HepG2 (cell line): ENCODE measurements around the gene RARA. TPM values are rescaled to one million over a fixed set of nuclear protein-coding genes. Genes with fewer than 3 reads are reported as not detected.

Experiments
- CBFB ChIP-seq: sonication (generic); formaldehyde crosslinking; IDR thresholded peaks from 2 replicates; pipeline ENCODE4 v1.4.0; 2020; ENCODE audit warnings: missing genetic modification reagents
- CBX5 ChIP-seq: sonication (generic); formaldehyde crosslinking; IDR thresholded peaks from 2 replicates; pipeline ENCODE4 v1.4.0; 2020; ENCODE audit warnings: missing genetic modification reagents, borderline replicate concordance
- CHD2 ChIP-seq: IDR thresholded peaks from 2 replicates; pipeline ENCODE4 v1.6.1; 2011; ENCODE audit warnings: low read depth, low read length, improper control_type of control experiment
- ETV5 ChIP-seq: IDR thresholded peaks from 2 replicates; pipeline ENCODE4 v1.6.1; 2018; ENCODE audit warnings: missing biosample characterization, missing genetic modification reagents, inconsistent platforms, borderline replicate concordance
- GABPB1 ChIP-seq: IDR thresholded peaks from 2 replicates; pipeline ENCODE4 v1.6.1; 2016; ENCODE audit warnings: mild to moderate bottlenecking, missing genetic modification reagents, moderate library complexity, missing compliant biosample characterization
- HOXA5 ChIP-seq: sonication (generic); formaldehyde crosslinking; IDR thresholded peaks from 2 replicates; pipeline ENCODE4 v1.4.0; 2020; ENCODE audit warnings: missing genetic modification reagents
- HOXA7 ChIP-seq: sonication (generic); formaldehyde crosslinking; IDR thresholded peaks from 2 replicates; pipeline ENCODE4 v1.8.1; 2022; ENCODE audit warnings: mild to moderate bottlenecking, missing genetic modification reagents, moderate library complexity
- KAT8 ChIP-seq: IDR thresholded peaks from 2 replicates; pipeline ENCODE4 v1.6.1; 2016; ENCODE audit warnings: missing genetic modification reagents, missing compliant biosample characterization
- MEIS2 ChIP-seq: sonication (generic); formaldehyde crosslinking; IDR thresholded peaks from 2 replicates; pipeline ENCODE4 v1.9.0; 2021; ENCODE audit warnings: mild to moderate bottlenecking, missing genetic modification reagents
- POLR2AphosphoS2 ChIP-seq: IDR thresholded peaks from 2 replicates; pipeline ENCODE4 v1.6.1; 2011; ENCODE audit warnings: low read depth, low read length, improper control_type of control experiment
- SAP130 ChIP-seq: IDR thresholded peaks from 2 replicates; pipeline ENCODE4 v1.6.1; 2016; ENCODE audit warnings: low read depth
- SYNCRIP ChIP-seq: fragments of 200-400 bp; formaldehyde crosslinking; IDR thresholded peaks from 2 replicates; pipeline ENCODE4 v1.6.1; 2018; ENCODE audit warnings: mild to moderate bottlenecking, low read depth, low read length; ENCODE audit not compliant: insufficient read depth
- TRIM22 ChIP-seq: fragments of 450-650 bp; IDR thresholded peaks from 2 replicates; pipeline ENCODE4 v1.6.1; 2017
- ZNF160 ChIP-seq: sonication (generic); formaldehyde crosslinking; IDR thresholded peaks from 2 replicates; pipeline ENCODE4 v1.8.0; 2022; ENCODE audit warnings: mild to moderate bottlenecking, inconsistent platforms, missing genetic modification reagents
- ZNF280D ChIP-seq: sonication (generic); formaldehyde crosslinking; IDR thresholded peaks from 2 replicates; pipeline ENCODE4 v1.5.1; 2020; ENCODE audit warnings: mild to moderate bottlenecking, missing genetic modification reagents
- ZNF367 ChIP-seq: sonication (generic); formaldehyde crosslinking; IDR thresholded peaks from 2 replicates; pipeline ENCODE4 v1.4.0; 2020; ENCODE audit warnings: missing genetic modification reagents, borderline replicate concordance
- ZNF382 ChIP-seq: sonication (generic); formaldehyde crosslinking; IDR thresholded peaks from 2 replicates; pipeline ENCODE4 v1.5.0; 2020; ENCODE audit warnings: missing genetic modification reagents, mild to moderate bottlenecking, borderline replicate concordance
- polyA plus RNA-seq, 8 experiments: library from polyadenylated mRNA; depleted of rRNA in 3 of 8; stranded (reverse) in 7 of 8; unstranded in 1 of 8; fragments of >200 nt; fragmentation: Illumina TruSeq in 4 of 8; extraction: Trizol in 4 of 8; gene quantifications; 2 replicates each; pipeline versions ENCODE4 v1.2.1 to v1.2.3, GENCODE V29; 2011 to 2016; ENCODE audit warnings: low read depth in 4 of 8, missing spikeins in 1 of 8, mixed read lengths in 1 of 8; ENCODE audit not compliant: insufficient read depth in 1 of 8
- total RNA-seq, 5 experiments: library from RNA; depleted of rRNA; stranded (reverse); fragments of >200 nt; fragmentation: Illumina TruSeq; extraction: Trizol; gene quantifications; 2 replicates each; pipeline ENCODE4 v1.2.3, GENCODE V29; 2016; ENCODE audit warnings: low read depth in 1 of 5
- TF ChIP-seq, protein P1 (sequence below): sonication (generic); formaldehyde crosslinking; IDR thresholded peaks from 2 replicates; pipeline ENCODE4 v1.5.0; 2020; ENCODE audit warnings: mild to moderate bottlenecking, missing genetic modification reagents
- TF ChIP-seq, protein P2 (sequence below): sonication (generic); formaldehyde crosslinking; IDR thresholded peaks from 2 replicates; pipeline ENCODE4 v1.4.0; 2020; ENCODE audit warnings: missing genetic modification reagents, borderline replicate concordance

The RARA gene
- total and polyA plus RNA-seq, 2 of the 13 experiments (the other 11 are each of a cell fraction or from before 2014, with no cell fraction given), result 6.4 to 8.6 TPM

DNA sequence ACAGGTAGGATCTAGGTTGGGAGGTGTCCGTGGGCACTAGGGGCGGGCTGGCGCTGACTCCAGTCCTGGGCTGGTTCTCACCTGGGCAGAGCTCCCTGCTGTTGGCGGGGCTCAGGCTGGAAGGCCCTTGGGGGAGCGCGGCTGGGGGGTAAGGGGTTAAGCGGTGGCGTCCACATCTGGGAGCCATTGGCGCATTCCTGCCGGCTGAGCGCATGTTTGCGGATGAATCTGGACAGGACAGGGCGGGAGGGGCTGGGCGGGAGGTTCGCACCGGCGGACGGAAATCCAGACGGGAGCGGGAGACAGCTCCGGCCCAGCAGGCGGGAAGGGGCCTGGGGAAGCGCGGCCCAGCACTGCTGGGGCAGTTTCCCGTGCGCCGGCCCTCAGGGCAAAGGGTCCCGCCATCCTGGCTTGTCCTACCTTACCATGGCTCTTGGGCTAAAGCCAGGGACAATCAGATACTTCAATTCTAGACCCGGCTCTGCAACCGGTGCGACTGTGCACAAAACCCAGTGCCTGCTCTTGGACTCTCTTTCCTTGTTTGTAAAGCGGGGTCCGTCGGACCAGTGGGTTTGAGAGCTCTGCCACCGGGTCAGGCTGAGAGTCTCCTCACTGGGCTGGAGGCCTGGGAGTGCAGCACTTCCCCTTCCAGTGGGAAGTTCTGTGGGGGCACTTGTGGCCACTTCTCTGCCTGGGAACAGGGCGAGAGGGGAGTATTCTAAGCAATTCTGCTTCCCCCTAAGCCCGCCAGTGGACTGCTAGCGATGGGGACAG, 7.8 kb downstream of the RARA start (continued):
- TF ChIP-seq ZNF280D (CRISPR knock-in tag), result no peak
- no peak for TF ChIP-seq SYNCRIP
- TF ChIP-seq ETV5, result peak; percentile 58
- TF ChIP-seq CBFB (CRISPR knock-in tag), result peak; percentile 52; the same call in 1 of the 2 replicates
- TF ChIP-seq SAP130 (CRISPR knock-in tag), result peak; percentile 90
- no peak for TF ChIP-seq ZNF382 (CRISPR knock-in tag)
- peak; percentile 78; the same call in 1 of the 2 replicates for TF ChIP-seq MEIS2 (CRISPR knock-in tag)
- no peak for TF ChIP-seq POLR2AphosphoS2
- TF ChIP-seq CHD2, result no peak
- peak; percentile 64; the same call in 1 of the 2 replicates for TF ChIP-seq HOXA5 (CRISPR knock-in tag)
- TF ChIP-seq, protein P1, sequence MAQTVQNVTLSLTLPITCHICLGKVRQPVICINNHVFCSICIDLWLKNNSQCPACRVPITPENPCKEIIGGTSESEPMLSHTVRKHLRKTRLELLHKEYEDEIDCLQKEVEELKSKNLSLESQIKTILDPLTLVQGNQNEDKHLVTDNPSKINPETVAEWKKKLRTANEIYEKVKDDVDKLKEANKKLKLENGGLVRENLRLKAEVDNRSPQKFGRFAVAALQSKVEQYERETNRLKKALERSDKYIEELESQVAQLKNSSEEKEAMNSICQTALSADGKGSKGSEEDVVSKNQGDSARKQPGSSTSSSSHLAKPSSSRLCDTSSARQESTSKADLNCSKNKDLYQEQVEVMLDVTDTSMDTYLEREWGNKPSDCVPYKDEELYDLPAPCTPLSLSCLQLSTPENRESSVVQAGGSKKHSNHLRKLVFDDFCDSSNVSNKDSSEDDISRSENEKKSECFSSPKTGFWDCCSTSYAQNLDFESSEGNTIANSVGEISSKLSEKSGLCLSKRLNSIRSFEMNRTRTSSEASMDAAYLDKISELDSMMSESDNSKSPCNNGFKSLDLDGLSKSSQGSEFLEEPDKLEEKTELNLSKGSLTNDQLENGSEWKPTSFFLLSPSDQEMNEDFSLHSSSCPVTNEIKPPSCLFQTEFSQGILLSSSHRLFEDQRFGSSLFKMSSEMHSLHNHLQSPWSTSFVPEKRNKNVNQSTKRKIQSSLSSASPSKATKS (CRISPR knock-in tag), result no peak
- peak; percentile 48 for TF ChIP-seq KAT8
- TF ChIP-seq ZNF160 (CRISPR knock-in tag), result no peak
- peak; percentile 78; the same call in 1 of the 2 replicates for TF ChIP-seq ZNF367 (CRISPR knock-in tag)
- TF ChIP-seq HOXA7 (CRISPR knock-in tag), result no peak
- no peak for TF ChIP-seq TRIM22
- TF ChIP-seq GABPB1, result peak; percentile 83; the same call in 1 of the 2 replicates
- TF ChIP-seq, protein P2, sequence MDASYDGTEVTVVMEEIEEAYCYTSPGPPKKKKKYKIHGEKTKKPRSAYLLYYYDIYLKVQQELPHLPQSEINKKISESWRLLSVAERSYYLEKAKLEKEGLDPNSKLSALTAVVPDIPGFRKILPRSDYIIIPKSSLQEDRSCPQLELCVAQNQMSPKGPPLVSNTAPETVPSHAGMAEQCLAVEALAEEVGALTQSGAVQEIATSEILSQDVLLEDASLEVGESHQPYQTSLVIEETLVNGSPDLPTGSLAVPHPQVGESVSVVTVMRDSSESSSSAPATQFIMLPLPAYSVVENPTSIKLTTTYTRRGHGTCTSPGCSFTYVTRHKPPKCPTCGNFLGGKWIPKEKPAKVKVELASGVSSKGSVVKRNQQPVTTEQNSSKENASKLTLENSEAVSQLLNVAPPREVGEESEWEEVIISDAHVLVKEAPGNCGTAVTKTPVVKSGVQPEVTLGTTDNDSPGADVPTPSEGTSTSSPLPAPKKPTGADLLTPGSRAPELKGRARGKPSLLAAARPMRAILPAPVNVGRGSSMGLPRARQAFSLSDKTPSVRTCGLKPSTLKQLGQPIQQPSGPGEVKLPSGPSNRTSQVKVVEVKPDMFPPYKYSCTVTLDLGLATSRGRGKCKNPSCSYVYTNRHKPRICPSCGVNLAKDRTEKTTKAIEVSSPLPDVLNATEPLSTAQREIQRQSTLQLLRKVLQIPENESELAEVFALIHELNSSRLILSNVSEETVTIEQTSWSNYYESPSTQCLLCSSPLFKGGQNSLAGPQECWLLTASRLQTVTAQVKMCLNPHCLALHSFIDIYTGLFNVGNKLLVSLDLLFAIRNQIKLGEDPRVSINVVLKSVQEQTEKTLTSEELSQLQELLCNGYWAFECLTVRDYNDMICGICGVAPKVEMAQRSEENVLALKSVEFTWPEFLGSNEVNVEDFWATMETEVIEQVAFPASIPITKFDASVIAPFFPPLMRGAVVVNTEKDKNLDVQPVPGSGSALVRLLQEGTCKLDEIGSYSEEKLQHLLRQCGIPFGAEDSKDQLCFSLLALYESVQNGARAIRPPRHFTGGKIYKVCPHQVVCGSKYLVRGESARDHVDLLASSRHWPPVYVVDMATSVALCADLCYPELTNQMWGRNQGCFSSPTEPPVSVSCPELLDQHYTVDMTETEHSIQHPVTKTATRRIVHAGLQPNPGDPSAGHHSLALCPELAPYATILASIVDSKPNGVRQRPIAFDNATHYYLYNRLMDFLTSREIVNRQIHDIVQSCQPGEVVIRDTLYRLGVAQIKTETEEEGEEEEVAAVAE, result no peak
- no peak; the same call in 1 of the 2 replicates for TF ChIP-seq CBX5 (CRISPR knock-in tag)
